NCI-H2196 treated with DMSO at 0.1 percent for 48 hours (cell line): ENCODE measurements around the gene TMC2.
A peak's percentile ranks its signal among the peaks of the same experiment; 100 is the strongest.

Experiments used
- DNase-seq: peaks from one replicate; lab custom pipeline; 2025; ENCODE audit not compliant: unreplicated experiment; lab: John Stamatoyannopoulos, UW

The TMC2 gene

GRCh38 chr20:2619337-2619736 is 83.0 kb downstream of the TMC2 start:
- DNase-seq = no peak

- DNase-seq = no peak
Measured at GRCh38 chr20:2619961-2620595, 83.7 kb downstream of the TMC2 start.

- DNase-seq = no peak
Measured at GRCh38 chr20:2624190-2624589, 87.8 kb downstream of the TMC2 start.

- DNase-seq = no peak
Measured at GRCh38 chr20:2625062-2625461, 88.7 kb downstream of the TMC2 start.

GRCh38 chr20:2626853-2627541 is 90.6 kb downstream of the TMC2 start:
- no peak for DNase-seq

DNA sequence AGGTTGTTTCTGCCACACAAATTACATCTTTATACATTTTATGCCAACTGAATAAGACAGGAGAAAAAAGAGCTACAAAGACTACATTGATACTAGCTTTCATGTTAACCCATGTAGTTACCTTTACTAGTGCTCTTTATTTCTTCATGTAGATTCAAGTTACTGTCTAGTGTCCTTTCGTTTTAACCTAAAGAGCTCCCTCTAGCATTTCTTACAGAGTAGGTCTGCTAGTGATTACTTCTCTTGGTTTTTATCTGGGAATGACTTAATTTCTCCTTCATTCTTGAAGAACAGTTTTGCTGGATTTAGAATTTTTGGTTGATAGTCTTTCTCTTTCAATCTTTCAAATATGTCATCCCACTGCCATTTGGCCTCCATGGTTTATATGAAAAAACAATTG is 94.9 kb downstream of the TMC2 start:
- no peak for DNase-seq

GRCh38 chr20:2633381-2633780 is 97.0 kb downstream of the TMC2 start:
- DNase-seq = no peak

GRCh38 chr20:2637246-2637645 is 100.9 kb downstream of the TMC2 start:
- no peak for DNase-seq

- no peak for DNase-seq
Measured at GRCh38 chr20:2640260-2640659, 103.9 kb downstream of the TMC2 start.

GRCh38 chr20:2640899-2641298 is 104.5 kb downstream of the TMC2 start:
- DNase-seq = no peak

DNA sequence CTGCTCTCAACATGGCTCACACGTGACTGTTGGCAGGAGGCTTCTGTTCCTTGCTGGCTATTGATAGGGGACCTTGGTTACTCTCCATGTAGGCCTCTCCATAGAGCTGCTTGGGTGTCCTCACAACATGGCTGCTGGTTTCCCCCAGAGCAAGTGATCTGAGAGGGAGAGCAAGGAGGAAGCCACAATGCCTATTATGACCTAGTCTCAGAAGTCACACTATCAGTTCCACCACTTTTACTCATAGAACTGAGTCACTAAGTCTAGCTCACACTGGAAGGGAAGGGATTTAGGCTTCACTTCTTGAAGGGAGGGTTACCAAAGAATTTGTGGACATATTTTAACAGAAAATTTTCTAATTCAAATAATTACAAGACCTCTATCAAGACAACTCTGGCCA is 107.3 kb downstream of the TMC2 start:
- DNase-seq = no peak

DNA sequence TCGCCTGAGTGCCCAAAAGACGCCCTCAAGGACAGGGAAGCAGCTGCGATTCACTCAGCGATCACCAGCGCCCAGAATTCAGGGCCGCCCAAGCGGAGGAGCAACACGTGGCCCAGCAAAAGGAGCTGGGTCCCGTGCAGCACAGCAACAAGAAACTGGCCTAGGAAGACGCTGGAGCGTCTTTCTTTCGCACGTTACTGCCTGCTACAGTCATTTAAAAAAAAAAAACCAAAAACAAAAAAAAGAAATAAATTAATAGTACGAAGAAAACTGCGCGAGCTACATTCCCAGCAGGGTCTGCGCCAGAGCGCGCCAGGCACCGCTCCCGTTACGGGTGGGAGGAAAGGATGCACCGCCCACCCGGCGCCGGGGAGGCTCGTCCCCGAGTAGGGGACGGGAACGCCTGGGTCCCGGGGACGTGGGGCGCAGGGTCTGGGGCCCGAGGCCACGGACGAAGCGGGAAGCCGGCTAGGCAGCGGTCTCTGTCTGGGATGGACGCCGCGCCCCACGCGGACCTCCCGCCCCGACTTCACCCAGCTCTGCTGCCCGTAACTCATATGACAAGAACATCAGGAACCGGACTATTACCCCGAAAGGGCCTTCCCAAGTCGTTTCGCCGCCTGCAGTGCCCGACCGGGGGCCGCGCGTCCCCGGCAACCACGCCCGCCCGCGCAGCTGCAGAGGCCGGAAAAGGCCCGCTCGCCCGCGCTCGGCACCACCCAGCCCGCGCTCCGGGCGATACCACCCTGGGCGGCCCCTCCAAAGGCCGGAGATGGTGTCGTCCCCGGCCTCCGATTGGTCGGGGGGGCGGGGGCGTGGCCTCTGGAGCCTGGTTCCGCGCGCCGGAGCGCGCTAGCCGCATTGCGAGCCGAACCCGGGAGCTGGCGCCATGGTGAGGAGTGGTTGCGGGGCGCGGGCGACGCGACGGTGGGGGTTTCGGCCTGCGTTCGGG is 115.7 kb downstream of the TMC2 start, which contains the start of gene NOP56:
NOP56 (plus strand) TSS at position 861 of the 952 bp plus-strand sequence; CDS start at position 890, 29 bp downstream.
- DNase-seq = peak; percentile 87

- DNase-seq = no peak
Measured at GRCh38 chr20:2652724-2653555, 116.6 kb downstream of the TMC2 start.

GRCh38 chr20:2653556-2654383 is 117.4 kb downstream of the TMC2 start:
- DNase-seq = no peak

GRCh38 chr20:2654384-2654822 is 118.0 kb downstream of the TMC2 start:
- DNase-seq = no peak

- no peak for DNase-seq
Measured at GRCh38 chr20:2654831-2655230, 118.5 kb downstream of the TMC2 start.

- DNase-seq = no peak
Measured at GRCh38 chr20:2655331-2656116, 119.2 kb downstream of the TMC2 start.

GRCh38 chr20:2656471-2657117 is 120.2 kb downstream of the TMC2 start:
- no peak for DNase-seq

GRCh38 chr20:2657241-2657640 is 120.9 kb downstream of the TMC2 start:
- no peak for DNase-seq
